Erythroblast (primary cell): ENCODE results near the gene PTPRB.

ENCODE experiments used
- GATA1 ChIP-seq: IDR thresholded peaks from 2 replicates; pipeline ENCODE4 v1.6.1; 2011; ENCODE audit warnings: low read depth, mild to moderate bottlenecking, control low read depth, low read length, moderate library complexity
- POLR2A ChIP-seq: IDR thresholded peaks from 2 replicates; pipeline ENCODE4 v1.6.1; 2011; ENCODE audit warnings: mild to moderate bottlenecking, low read length

DNA sequence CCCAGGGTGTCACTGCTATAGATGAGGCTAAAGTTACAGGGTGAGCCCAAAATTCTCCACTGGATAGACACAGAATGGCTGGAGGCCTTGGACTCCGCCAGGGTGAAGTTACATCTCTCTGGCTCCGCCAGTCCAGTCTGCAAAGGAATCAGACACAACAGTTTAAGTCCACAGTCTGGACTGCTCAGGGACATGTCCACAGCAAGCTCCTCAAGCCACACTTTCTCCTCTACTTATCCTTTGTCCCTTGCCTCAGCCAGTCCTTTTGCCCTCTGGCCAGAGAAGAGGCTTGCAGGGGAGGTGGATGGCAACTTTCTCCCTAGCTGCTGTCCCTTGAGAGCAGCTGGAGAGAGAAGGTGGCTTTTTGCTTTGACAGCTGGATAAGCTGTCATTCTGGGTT, 28.0 kb downstream of the PTPRB start:
- TF ChIP-seq POLR2A (no peak), GATA1 (no peak)
